ENCODE data around the gene PRR16.

Gene PRR16

GRCh38 chr5:120539471-120539870 is 75.4 kb downstream of the PRR16 start:
- ChIA-PET POLR2A (no interaction called here), CTCF (no interaction called here)
- TF ChIP-seq NFRKB (IDR thresholded peaks at IDR 0.05) (no peak), SUZ12 (IDR thresholded peaks at IDR 0.05) (no peak), FOXM1 (IDR thresholded peaks at IDR 0.05; ENCODE audit: borderline replicate concordance) (no peak), LEF1 (IDR thresholded peaks at IDR 0.05; ENCODE audit: borderline replicate concordance) (no peak), HDGF (IDR thresholded peaks at IDR 0.05; ENCODE audit: borderline replicate concordance) (no peak)
- DNase-seq (ENCODE audit: extremely low spot score), result no peak

GRCh38 chr5:120540097-120540496 is 76.0 kb downstream of the PRR16 start:
- CTCF ChIA-PET, result no interaction called here
- DNase-seq (ENCODE audit: extremely low spot score), result no peak
- POLR2A ChIA-PET, result no interaction called here
- TF ChIP-seq L3MBTL2 (conservative IDR thresholded peaks at IDR 0.05) (no peak), TARDBP (IDR thresholded peaks at IDR 0.05) (no peak), SP1 (IDR thresholded peaks at IDR 0.05) (no peak), FOXM1 (IDR thresholded peaks at IDR 0.05; ENCODE audit: borderline replicate concordance) (no peak), ARNT (IDR thresholded peaks at IDR 0.05) (no peak), CTBP1 (IDR thresholded peaks at IDR 0.05; ENCODE audit: borderline replicate concordance) (no peak), BHLHE40 (IDR thresholded peaks at IDR 0.05; ENCODE audit: borderline replicate concordance) (no peak)

- no peak for DNase-seq (ENCODE audit: extremely low spot score)
- POLR2A ChIA-PET, result no interaction called here
- TF ChIP-seq NFRKB (IDR thresholded peaks at IDR 0.05), result no peak
- no peak for TF ChIP-seq FOXA1 (IDR thresholded peaks at IDR 0.05)
- TF ChIP-seq CTBP1 (IDR thresholded peaks at IDR 0.05; ENCODE audit: borderline replicate concordance), result no peak
- TF ChIP-seq ARNT (IDR thresholded peaks at IDR 0.05), result no peak
- CTCF ChIA-PET, result no interaction called here
Observed at GRCh38 chr5:120544043-120544442, 79.9 kb downstream of the PRR16 start.

GRCh38 chr5:120545007-120545406 is 80.9 kb downstream of the PRR16 start:
- CTCF ChIA-PET, result no interaction called here
- POLR2A ChIA-PET, result no interaction called here
- no peak for DNase-seq (ENCODE audit: extremely low spot score)
- TF ChIP-seq CTBP1 (IDR thresholded peaks at IDR 0.05; ENCODE audit: borderline replicate concordance) (no peak), FOXM1 (IDR thresholded peaks at IDR 0.05; ENCODE audit: borderline replicate concordance) (no peak), FOXA1 (IDR thresholded peaks at IDR 0.05) (no peak), TARDBP (IDR thresholded peaks at IDR 0.05) (no peak), LEF1 (IDR thresholded peaks at IDR 0.05; ENCODE audit: borderline replicate concordance) (no peak), PKNOX1 (IDR thresholded peaks at IDR 0.05) (no peak), SP1 (IDR thresholded peaks at IDR 0.05) (no peak), ARNT (IDR thresholded peaks at IDR 0.05) (no peak), L3MBTL2 (conservative IDR thresholded peaks at IDR 0.05) (no peak), SUZ12 (IDR thresholded peaks at IDR 0.05) (no peak)

- CTCF ChIA-PET, result no interaction called here
- POLR2A ChIA-PET, result no interaction called here
- DNase-seq (ENCODE audit: extremely low spot score), result no peak
Observed at GRCh38 chr5:120545951-120546350, 81.9 kb downstream of the PRR16 start.

GRCh38 chr5:120546922-120547321 is 82.8 kb downstream of the PRR16 start:
- CTCF ChIA-PET, result no interaction called here
- POLR2A ChIA-PET, result no interaction called here
- TF ChIP-seq SP1 (IDR thresholded peaks at IDR 0.05) (no peak), ZNF384 (IDR thresholded peaks at IDR 0.05) (no peak), ELF4 (IDR thresholded peaks at IDR 0.05) (no peak), FOXK2 (IDR thresholded peaks at IDR 0.05) (no peak), SUZ12 (IDR thresholded peaks at IDR 0.05) (no peak), NFRKB (IDR thresholded peaks at IDR 0.05) (no peak), BHLHE40 (IDR thresholded peaks at IDR 0.05; ENCODE audit: borderline replicate concordance) (no peak), ARNT (IDR thresholded peaks at IDR 0.05) (no peak), HDGF (IDR thresholded peaks at IDR 0.05; ENCODE audit: borderline replicate concordance) (no peak), PKNOX1 (IDR thresholded peaks at IDR 0.05) (no peak), TARDBP (IDR thresholded peaks at IDR 0.05) (no peak), L3MBTL2 (conservative IDR thresholded peaks at IDR 0.05) (no peak), FOXA1 (IDR thresholded peaks at IDR 0.05) (no peak), CTBP1 (IDR thresholded peaks at IDR 0.05; ENCODE audit: borderline replicate concordance) (no peak), FOXM1 (IDR thresholded peaks at IDR 0.05; ENCODE audit: borderline replicate concordance) (no peak), LEF1 (IDR thresholded peaks at IDR 0.05; ENCODE audit: borderline replicate concordance) (no peak)
- no peak for DNase-seq (ENCODE audit: extremely low spot score)

More at GRCh38 chr5:120545951-120546350, 81.9 kb downstream of the PRR16 start:
- TF ChIP-seq CTBP1 (IDR thresholded peaks at IDR 0.05; ENCODE audit: borderline replicate concordance) (no peak), HDGF (IDR thresholded peaks at IDR 0.05; ENCODE audit: borderline replicate concordance) (no peak), PKNOX1 (IDR thresholded peaks at IDR 0.05) (no peak), FOXK2 (IDR thresholded peaks at IDR 0.05) (no peak), BHLHE40 (IDR thresholded peaks at IDR 0.05; ENCODE audit: borderline replicate concordance) (no peak), SP1 (IDR thresholded peaks at IDR 0.05) (no peak), LEF1 (IDR thresholded peaks at IDR 0.05; ENCODE audit: borderline replicate concordance) (no peak), FOXM1 (IDR thresholded peaks at IDR 0.05; ENCODE audit: borderline replicate concordance) (no peak), ARNT (IDR thresholded peaks at IDR 0.05) (no peak), TARDBP (IDR thresholded peaks at IDR 0.05) (no peak), ELF4 (IDR thresholded peaks at IDR 0.05) (no peak)

GRCh38 chr5:120550358-120550757 is 86.3 kb downstream of the PRR16 start:
- DNase-seq (ENCODE audit: extremely low spot score), result no peak
- TF ChIP-seq SUZ12 (IDR thresholded peaks at IDR 0.05), result no peak
- TF ChIP-seq ARNT (IDR thresholded peaks at IDR 0.05), result no peak
- POLR2A ChIA-PET, result no interaction called here
- CTCF ChIA-PET, result no interaction called here

Data from HEK293T (cell line).